ACHN (cell line): ENCODE measurements around the gene BLTP1.

Source experiments
- DNase-seq: peaks from one replicate; pipeline ENCODE4 v3.0.0-alpha.2; 2015
- in situ Hi-C: cut with HindIII; loops from 2 replicates; pipeline ENCODE4 v1.10.0; 2017; ENCODE audit warnings: low sequenced_read_pairs, low pct_ligation_motif_present, low pct_unique_long_range_greater_than_20kb

Gene BLTP1

GRCh38 chr4:122163767-122164166, 11.6 kb downstream of the BLTP1 start:
- in situ Hi-C loops: no loop called here
- no peak for DNase-seq

DNA sequence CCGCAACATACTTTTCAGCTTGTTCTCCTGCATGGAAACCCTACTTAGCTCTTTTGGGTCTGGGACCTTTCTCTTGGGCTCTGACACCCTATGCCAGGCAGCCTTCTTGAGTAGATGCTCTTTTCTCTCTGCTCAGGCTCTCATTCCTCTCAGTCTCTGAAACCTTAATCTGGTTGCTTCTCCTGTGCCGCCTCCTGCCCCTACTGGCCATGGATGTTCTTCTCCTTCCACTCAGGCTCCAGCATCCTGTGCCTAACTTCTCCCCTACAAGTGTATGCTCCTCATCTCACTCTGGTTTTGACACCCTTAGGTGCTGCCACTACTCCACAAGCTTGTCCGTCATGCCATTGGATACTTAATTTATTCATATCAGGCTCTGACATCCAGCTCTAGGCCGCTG, 15.2 kb downstream of the BLTP1 start:
- in situ Hi-C loops: no loop called here
- no peak for DNase-seq

DNA sequence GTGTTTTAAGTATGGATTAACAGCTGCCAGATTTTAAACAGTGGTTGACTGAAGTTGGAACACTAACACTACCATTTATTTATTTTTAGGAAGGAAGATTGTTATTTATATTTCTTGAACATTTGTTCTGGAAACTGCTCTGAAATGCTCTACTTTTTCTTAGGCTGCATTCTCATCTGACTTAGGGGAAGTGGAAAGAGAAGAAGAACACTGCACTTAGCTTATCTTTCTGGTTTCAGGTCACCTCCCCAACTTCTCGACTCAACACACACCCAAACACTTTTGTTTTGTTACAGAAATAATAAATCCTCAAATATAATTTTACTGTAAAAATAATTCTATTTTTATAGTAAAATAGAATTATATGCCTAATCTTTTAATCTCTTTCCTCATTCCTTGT, 18.6 kb downstream of the BLTP1 start:
- DNase-seq: no peak
- in situ Hi-C loops: no loop called here

GRCh38 chr4:122171323-122171722, 19.2 kb downstream of the BLTP1 start:
- in situ Hi-C loops: no loop called here
- DNase-seq: no peak

DNA sequence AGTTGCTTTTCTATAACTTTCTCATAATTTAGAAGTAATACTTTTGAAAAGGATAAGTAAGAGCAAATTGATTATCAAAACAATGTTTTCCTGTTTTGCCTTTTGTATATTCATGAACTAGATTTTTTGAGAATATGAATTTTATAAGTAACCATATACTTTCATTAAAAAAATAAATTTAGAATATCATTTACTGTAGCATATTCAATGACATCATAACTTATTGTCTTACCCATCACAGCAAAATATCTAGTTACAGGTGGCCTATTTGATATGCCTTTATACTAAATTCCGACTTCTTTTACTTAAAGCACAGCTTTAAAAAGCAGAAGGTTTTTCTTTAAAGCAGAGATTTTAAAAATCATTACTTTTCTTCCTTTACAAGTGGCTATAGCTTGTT, 20.1 kb downstream of the BLTP1 start:
- no peak for DNase-seq
- in situ Hi-C loops: no loop called here

DNA sequence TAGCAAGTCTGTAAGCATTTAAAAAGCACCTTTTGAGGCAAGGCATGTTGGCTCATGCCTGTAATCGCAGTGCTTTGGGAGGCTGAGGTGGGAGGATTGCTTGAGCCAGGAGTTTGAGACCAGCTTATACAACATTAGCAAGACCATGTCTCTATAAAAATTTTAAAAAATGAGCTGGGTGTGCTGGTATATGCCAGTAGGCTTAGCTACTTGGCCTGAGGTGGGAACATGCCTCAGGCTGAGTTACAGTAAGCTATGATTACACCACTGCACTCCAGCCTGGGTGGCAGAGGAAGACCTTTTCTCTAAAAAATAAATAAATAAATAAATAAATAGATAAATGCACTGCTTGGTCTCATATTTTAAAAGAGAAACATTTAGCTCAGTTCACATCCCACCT, 26.8 kb downstream of the BLTP1 start:
- in situ Hi-C loops: no loop called here

DNA sequence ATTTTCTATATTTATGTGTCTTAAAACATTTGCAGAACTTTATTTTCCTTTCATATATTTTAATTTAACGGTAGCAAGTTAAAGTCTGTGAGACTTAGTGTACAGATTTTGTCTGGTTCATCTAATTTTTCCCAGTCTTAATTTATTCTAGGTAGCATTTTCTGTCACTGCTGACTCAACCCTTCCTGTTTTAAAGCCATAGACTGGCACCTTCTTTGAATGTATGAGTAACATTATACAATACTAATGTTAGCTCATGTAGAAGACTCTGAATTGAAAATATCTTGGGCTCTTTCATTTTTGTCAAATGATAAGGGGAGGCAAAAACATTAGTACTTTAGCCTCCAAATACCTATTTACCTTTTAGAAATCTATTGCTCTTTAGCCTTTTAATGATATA, 43.6 kb downstream of the BLTP1 start:
- in situ Hi-C loops: no loop called here
- no peak for DNase-seq

More for the DNA sequence above, 26.8 kb downstream of the BLTP1 start:
- no peak for DNase-seq
